Measurements from ENCODE around the gene LEAP2. TPM values are rescaled to one million over a fixed set of nuclear protein-coding genes. Genes with fewer than 3 reads are reported as not detected.

The LEAP2 gene
- total and polyA plus RNA-seq, 3 experiments from 2014 or later: 0.93 to 3.6 (median 2.7) TPM

DNA sequence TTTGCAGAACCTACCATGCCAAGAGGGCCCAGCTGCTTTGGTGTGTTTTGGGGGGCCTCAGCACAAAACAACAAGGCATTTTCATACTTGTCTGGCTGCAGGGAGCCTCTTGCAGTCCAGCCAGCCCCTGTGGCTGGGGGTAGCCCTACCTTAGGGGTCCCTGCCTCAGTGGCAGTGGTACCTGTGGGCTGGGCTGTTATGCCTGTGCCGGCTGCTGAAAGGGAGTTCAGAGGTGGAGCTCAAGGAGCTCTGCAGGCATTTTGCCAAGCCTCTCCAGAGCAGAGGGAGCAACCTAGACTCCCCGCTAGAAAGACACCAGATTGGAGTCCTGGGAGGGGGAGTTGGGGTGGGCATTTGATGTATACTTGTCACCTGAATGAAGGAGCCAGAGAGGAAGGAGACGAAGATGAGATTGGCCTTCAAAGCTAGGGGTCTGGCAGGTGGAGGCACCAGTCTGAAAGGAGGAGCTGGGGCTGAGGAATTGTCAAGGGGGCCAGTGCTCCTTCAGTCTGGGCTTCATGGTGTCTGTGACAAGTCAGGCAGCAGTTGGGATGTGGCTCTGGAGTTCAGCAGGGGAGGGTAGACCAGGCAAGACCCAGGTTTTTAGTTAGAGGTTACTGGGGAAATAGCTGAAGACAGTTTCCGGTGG, 44.5 kb upstream of the LEAP2 start:
- H3K4me1 Mint-ChIP-seq: peaks cover 4 to 24% (median 6%) of the 10 kb centered on the region in 3 donors
- peak overlapping the region in 4 of 8 donors; percentile 8 to 86 (median 41) for H3K27ac Mint-ChIP-seq
- no peaks in the 10 kb centered on the region for H3K36me3 ChIP-seq (ENCODE audit: insufficient read depth, low read length)
- H3K4me1 ChIP-seq (ENCODE audit: insufficient read depth, low read length): peaks cover 5% of the 10 kb centered on the region
- ChIA-PET CTCF (interaction anchor here (1.0 to 6.3 kb wide), 15 partner anchors 9 to 516 kb away, joined by 3 to 47 read pairs (median 7); partner anchors contain the start of genes LEAP2 and SOWAHA), POLR2A (interaction anchor here (0.5 to 0.6 kb wide), 2 partner anchors 9 to 62 kb away, joined by 3 to 4 read pairs; no protein-coding TSS in a partner anchor)
- H3K4me3 Mint-ChIP-seq: peak overlapping the region; percentile 69 to 88 (median 83)
- no peaks in the 10 kb centered on the region for H3K9me3 ChIP-seq (ENCODE audit: low read length)
- H3K9me3 Mint-ChIP-seq: peaks cover 0 to 2% (median 0%) of the 10 kb centered on the region in 5 donors
- DNase-seq: no peak
- H3K27me3 ChIP-seq (ENCODE audit: insufficient read depth, low read length, poor library complexity, severe bottlenecking): peaks cover 30% of the 10 kb centered on the region
- peaks cover 0 to 1% (median 0%) of the 10 kb centered on the region in 3 donors for H3K36me3 Mint-ChIP-seq
- no peak overlapping the region for H3K27ac ChIP-seq (ENCODE audit: low read depth, low read length)
- peaks cover 41 to 49% of the 10 kb centered on the region in 2 donors for H3K27me3 Mint-ChIP-seq
- H3K4me3 ChIP-seq (ENCODE audit: low read length): no peak overlapping the region

DNA sequence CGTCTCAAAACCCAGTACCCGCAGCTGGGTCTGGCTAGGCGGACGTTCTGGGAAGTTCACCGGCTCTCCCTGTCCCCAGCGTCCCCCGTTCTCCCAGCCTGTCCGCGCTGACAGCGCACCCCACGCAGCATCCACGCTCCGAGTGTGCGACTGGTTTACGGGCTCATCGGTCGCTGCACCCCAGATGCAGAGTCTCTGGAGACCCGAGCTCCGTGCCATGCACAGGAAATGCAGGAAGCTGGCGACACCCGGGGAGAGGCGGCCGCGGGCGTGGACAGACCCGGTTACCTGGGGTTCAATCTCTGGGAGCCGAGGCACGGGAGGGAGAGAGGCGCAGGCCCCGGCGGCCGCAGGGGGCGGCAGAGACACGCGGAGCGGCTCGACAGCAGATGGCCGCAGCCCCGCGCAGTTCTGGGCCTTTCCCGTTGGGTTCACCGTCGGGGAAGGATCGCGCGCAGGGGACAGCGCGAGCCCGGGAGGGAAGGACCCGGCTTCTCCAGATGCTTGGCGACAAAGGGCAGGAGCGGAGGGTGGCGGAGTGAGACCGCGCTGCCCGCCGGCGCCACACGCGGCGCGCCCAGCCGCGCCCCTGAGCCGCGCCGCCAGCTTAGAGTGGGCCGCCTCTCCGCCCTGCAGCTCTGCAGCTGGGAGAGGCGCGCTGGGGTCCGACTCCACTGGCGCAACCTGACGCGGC, 43.6 kb upstream of the LEAP2 start:
- no peaks in the 10 kb centered on the region for H3K36me3 ChIP-seq (ENCODE audit: insufficient read depth, low read length)
- Mint-ChIP-seq H3K9me3 (peaks cover 0 to 2% (median 0%) of the 10 kb centered on the region in 5 donors), H3K27me3 (peaks cover 34 to 41% of the 10 kb centered on the region in 2 donors), H3K27ac (peak overlapping the region in 3 of 8 donors; percentile 8 to 68 (median 66)), H3K4me3 (peak overlapping the region; percentile 87 to 96 (median 88)), H3K36me3 (peaks cover 0 to 1% (median 0%) of the 10 kb centered on the region in 3 donors), H3K4me1 (peaks cover 4 to 24% (median 6%) of the 10 kb centered on the region in 3 donors)
- ChIA-PET CTCF (interaction anchor here (0.7 to 6.3 kb wide), 18 partner anchors 8 to 516 kb away, joined by 3 to 47 read pairs (median 6); partner anchors contain the start of genes LEAP2 and SOWAHA), POLR2A (interaction anchor here (0.6 to 0.8 kb wide), 2 partner anchors 53 to 176 kb away, joined by 3 to 4 read pairs; no protein-coding TSS in a partner anchor)
- H3K4me3 ChIP-seq (ENCODE audit: low read length): peak overlapping the region; percentile 58
- peaks cover 5% of the 10 kb centered on the region for H3K4me1 ChIP-seq (ENCODE audit: insufficient read depth, low read length)
- DNase-seq: peak; percentile 54 to 77 (median 66)
- H3K27me3 ChIP-seq (ENCODE audit: insufficient read depth, low read length, poor library complexity, severe bottlenecking): peaks cover 21% of the 10 kb centered on the region
- no peaks in the 10 kb centered on the region for H3K9me3 ChIP-seq (ENCODE audit: low read length)
- peak overlapping the region; percentile 51 for H3K27ac ChIP-seq (ENCODE audit: low read depth, low read length)

DNA sequence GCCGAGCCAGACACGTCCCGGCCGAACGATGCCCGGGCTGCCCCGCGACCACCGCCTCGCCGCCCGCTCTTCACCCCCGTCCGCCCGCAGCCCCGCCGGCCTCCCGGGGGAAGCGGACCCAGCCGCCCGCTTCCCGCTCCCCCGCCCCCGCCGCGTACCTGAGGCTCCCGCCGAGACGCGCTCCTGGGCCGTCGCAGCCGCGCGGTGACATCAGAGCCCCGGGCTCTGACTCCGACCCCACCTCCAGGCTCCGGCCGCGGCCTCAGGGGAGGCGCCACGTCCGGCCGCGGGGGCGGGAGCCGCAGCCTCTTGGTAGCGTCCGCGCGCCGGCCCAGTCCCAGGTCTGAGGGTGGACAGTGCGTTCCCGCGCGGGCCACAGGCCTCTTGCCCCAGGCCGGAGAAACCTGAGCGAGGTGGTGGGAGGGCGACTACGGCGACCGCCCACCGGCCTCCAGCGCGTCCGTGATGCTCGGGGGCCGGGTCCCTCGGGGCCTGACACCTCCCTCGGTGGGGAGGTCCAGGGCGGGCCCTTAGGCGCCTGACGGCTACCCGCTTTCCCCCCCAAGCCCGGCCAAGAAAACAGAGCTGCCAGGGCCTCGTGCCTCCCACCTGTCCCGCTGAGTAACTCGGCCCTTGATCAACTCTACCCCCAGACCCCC, 42.9 kb upstream of the LEAP2 start, which contains the start of gene SHROOM1:
Gene SHROOM1, minus strand, starts transcription at position 212 of the 659 bp plus-strand sequence. CDS start 4,507 bp downstream, outside the sequence.
- no peak for DNase-seq
- peak within 1 kb of the TSS; percentile 58 for H3K4me3 ChIP-seq (ENCODE audit: low read length)
- Mint-ChIP-seq H3K36me3 (peaks cover 0 to 1% (median 0%) of the 10 kb centered on the region in 3 donors), H3K4me3 (peak within 1 kb of the TSS; percentile 87 to 96 (median 88)), H3K27ac (peak within 1 kb of the TSS in 4 of 8 donors; percentile 8 to 90 (median 67)), H3K27me3 (peaks cover 31 to 39% of the 10 kb centered on the region in 2 donors), H3K9me3 (peaks cover 0 to 2% (median 0%) of the 10 kb centered on the region in 5 donors), H3K4me1 (peaks cover 4 to 24% (median 6%) of the 10 kb centered on the region in 3 donors)
- H3K27me3 ChIP-seq (ENCODE audit: insufficient read depth, low read length, poor library complexity, severe bottlenecking): peaks cover 18% of the 10 kb centered on the region
- peak within 1 kb of the TSS; percentile 51 for H3K27ac ChIP-seq (ENCODE audit: low read depth, low read length)
- no peaks in the 10 kb centered on the region for H3K9me3 ChIP-seq (ENCODE audit: low read length)
- CTCF ChIA-PET: interaction anchor here (0.7 to 6.3 kb wide), 15 partner anchors 9 to 304 kb away, joined by 3 to 47 read pairs (median 6); partner anchors contain the start of genes LEAP2 and SOWAHA
- H3K36me3 ChIP-seq (ENCODE audit: insufficient read depth, low read length): no peaks in the 10 kb centered on the region
- peaks cover 5% of the 10 kb centered on the region for H3K4me1 ChIP-seq (ENCODE audit: insufficient read depth, low read length)
- POLR2A ChIA-PET: interaction anchor here (0.6 to 0.8 kb wide), 2 partner anchors 53 to 175 kb away, joined by 3 to 4 read pairs; no protein-coding TSS in a partner anchor

DNA sequence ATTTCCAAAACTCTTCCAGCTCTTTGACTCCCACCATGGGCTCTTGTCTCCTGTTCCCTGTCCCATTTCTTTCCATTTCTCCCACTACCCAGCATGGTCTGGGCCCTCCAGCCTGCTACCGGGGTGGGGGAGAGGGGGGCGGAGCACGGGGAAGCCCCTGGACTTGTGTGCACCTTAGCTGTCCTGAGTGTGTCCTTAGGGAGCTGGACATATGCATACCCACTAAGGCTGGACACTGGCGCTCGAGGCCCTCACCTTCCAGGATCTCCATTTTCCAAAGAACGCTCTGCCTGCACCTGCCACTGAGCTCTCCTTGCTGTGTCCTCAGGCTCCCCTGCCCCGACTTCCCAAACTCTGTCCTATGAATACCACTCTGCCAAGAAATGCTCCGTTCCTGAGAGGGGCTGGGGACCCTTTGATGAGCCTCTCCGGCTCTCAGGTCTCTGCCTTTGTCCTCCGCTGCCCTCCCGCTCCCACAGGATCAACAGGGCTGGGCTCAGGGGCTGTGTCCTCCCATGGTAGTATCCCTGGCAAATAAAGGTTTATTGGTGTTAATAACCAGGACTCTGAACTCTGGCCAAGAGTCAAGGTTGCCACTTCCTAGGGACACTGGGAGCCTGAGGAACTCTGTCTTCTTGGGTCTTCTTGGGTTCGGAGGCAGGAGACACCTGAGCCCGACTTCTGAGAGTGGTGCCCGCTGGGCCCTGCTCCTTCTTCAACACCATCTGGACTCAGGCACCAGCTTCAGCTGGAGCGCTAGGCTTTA, 42.2 kb upstream of the LEAP2 start:
- Histone ChIP-seq H3K36me3 (ENCODE audit: insufficient read depth, low read length) (no peaks in the 10 kb centered on the region), H3K4me1 (ENCODE audit: insufficient read depth, low read length) (peaks cover under 1% of the 10 kb centered on the region), H3K27ac (ENCODE audit: low read depth, low read length) (peak overlapping the region; percentile 31), H3K4me3 (ENCODE audit: low read length) (no peak overlapping the region), H3K27me3 (ENCODE audit: insufficient read depth, low read length, poor library complexity, severe bottlenecking) (peaks cover 11% of the 10 kb centered on the region), H3K9me3 (ENCODE audit: low read length) (no peaks in the 10 kb centered on the region)
- Mint-ChIP-seq H3K4me3 (peak overlapping the region; percentile 74 to 92 (median 85)), H3K27ac (peak overlapping the region in 2 of 8 donors; percentile 33 to 90), H3K27me3 (peaks cover 28 to 35% of the 10 kb centered on the region in 2 donors), H3K9me3 (peaks cover 0 to 2% (median 0%) of the 10 kb centered on the region in 5 donors), H3K4me1 (peaks cover 4 to 19% (median 6%) of the 10 kb centered on the region in 3 donors), H3K36me3 (peaks cover 0 to 1% (median 0%) of the 10 kb centered on the region in 3 donors)
- DNase-seq: no peak
- POLR2A ChIA-PET: no interaction called here
- CTCF ChIA-PET: interaction anchor here (1.8 to 6.3 kb wide), 3 partner anchors 12 to 52 kb away, joined by 6 to 47 read pairs (median 11); no protein-coding TSS in a partner anchor

DNA sequence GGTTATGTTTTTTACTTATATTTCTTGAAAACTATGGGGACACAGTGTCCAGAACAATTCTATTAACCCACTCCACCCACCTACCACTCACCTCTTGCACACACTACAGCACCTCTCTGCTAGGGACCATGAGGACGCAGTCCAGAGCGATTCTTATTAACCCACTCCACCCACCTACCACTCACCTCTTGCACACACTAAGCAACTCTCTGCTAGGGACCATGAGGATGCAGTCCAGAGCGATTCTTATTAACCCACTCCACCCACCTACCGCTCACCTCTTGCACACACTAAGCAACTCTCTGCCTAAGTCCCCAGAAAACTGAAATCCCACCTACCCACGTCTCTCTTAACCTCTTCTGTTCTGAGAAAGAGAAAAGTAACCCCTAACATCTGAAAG, 40.9 kb upstream of the LEAP2 start:
- peak overlapping the region; percentile 6 to 73 (median 53) for H3K4me3 Mint-ChIP-seq
- H3K9me3 ChIP-seq (ENCODE audit: low read length): no peaks in the 10 kb centered on the region
- H3K4me3 ChIP-seq (ENCODE audit: low read length): no peak overlapping the region
- peaks cover 5% of the 10 kb centered on the region for H3K27me3 ChIP-seq (ENCODE audit: insufficient read depth, low read length, poor library complexity, severe bottlenecking)
- POLR2A ChIA-PET: no interaction called here
- DNase-seq: no peak
- peaks cover 0 to 1% (median 0%) of the 10 kb centered on the region in 3 donors for H3K36me3 Mint-ChIP-seq
- peaks cover 15 to 23% of the 10 kb centered on the region in 2 donors for H3K27me3 Mint-ChIP-seq
- CTCF ChIA-PET: interaction anchor here (0.8 to 1.4 kb wide), 2 partner anchors 25 to 33 kb away, joined by 3 read pairs; partner anchors contain the start of genes GDF9 and UQCRQ
- no peaks in the 10 kb centered on the region for H3K4me1 ChIP-seq (ENCODE audit: insufficient read depth, low read length)
- H3K9me3 Mint-ChIP-seq: peaks cover 0 to 2% (median 0%) of the 10 kb centered on the region in 5 donors
- no peaks in the 10 kb centered on the region for H3K36me3 ChIP-seq (ENCODE audit: insufficient read depth, low read length)
- H3K27ac ChIP-seq (ENCODE audit: low read depth, low read length): no peak overlapping the region
- peaks cover 4 to 17% (median 6%) of the 10 kb centered on the region in 3 donors for H3K4me1 Mint-ChIP-seq
- H3K27ac Mint-ChIP-seq: peak overlapping the region in 2 of 8 donors; percentile 51 to 54

DNA sequence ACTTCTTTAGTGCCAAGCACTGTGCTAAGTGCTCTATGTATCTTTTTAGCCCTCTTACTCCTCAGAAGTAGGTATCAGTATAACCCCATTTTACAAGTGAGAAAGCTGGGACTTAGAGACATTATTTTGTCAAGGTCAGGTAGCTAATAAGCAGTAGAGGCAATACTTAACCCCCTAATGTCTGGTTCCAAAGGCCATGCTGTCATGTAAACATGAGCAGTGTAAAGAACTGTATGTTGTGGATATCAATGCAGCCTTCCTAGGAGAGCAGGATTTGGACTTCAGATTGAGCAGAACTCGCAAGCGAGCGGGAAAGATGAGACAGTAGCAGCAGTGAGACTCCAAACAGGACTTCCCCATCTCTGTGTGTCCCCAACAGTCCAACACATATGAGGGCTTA, 39.4 kb upstream of the LEAP2 start:
- Histone ChIP-seq H3K27me3 (ENCODE audit: insufficient read depth, low read length, poor library complexity, severe bottlenecking) (peaks cover 5% of the 10 kb centered on the region), H3K4me3 (ENCODE audit: low read length) (no peak overlapping the region), H3K36me3 (ENCODE audit: insufficient read depth, low read length) (no peaks in the 10 kb centered on the region), H3K4me1 (ENCODE audit: insufficient read depth, low read length) (no peaks in the 10 kb centered on the region), H3K9me3 (ENCODE audit: low read length) (no peaks in the 10 kb centered on the region), H3K27ac (ENCODE audit: low read depth, low read length) (no peak overlapping the region)
- Mint-ChIP-seq H3K27me3 (peaks cover 7 to 14% of the 10 kb centered on the region in 2 donors), H3K27ac (no peak overlapping the region), H3K9me3 (peaks cover 0 to 2% (median 0%) of the 10 kb centered on the region in 5 donors), H3K4me1 (peaks cover 4 to 16% (median 6%) of the 10 kb centered on the region in 3 donors), H3K4me3 (peak overlapping the region in 1 of 7 donors; percentile 4), H3K36me3 (peaks cover 0 to 1% (median 0%) of the 10 kb centered on the region in 3 donors)
- no peak for DNase-seq
- ChIA-PET POLR2A (no interaction called here), CTCF (interaction anchor here (1.3 to 1.4 kb wide), 2 partner anchors 32 to 307 kb away, joined by 3 read pairs; partner anchors contain the start of genes GDF9 and UQCRQ)
